A549 treated with dexamethasone at 1 μM for 4 hours (cell line): Measurements from ENCODE around the gene BMF. TPM values are rescaled to one million over a fixed set of nuclear protein-coding genes. Genes with fewer than 3 reads are reported as not detected.

Experiments
- total RNA-seq: library from RNA; stranded (reverse); fragments of 200-300 nt; extraction: Qiagen RNA extraction; gene quantifications from 5 replicates; pipeline ENCODE4 v1.2.3, GENCODE V29; 2022

The BMF gene, protein sequence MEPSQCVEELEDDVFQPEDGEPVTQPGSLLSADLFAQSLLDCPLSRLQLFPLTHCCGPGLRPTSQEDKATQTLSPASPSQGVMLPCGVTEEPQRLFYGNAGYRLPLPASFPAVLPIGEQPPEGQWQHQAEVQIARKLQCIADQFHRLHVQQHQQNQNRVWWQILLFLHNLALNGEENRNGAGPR
- total RNA-seq = 1.5 to 2.4 TPM (median 1.9 TPM) in 5 replicates

DNA sequence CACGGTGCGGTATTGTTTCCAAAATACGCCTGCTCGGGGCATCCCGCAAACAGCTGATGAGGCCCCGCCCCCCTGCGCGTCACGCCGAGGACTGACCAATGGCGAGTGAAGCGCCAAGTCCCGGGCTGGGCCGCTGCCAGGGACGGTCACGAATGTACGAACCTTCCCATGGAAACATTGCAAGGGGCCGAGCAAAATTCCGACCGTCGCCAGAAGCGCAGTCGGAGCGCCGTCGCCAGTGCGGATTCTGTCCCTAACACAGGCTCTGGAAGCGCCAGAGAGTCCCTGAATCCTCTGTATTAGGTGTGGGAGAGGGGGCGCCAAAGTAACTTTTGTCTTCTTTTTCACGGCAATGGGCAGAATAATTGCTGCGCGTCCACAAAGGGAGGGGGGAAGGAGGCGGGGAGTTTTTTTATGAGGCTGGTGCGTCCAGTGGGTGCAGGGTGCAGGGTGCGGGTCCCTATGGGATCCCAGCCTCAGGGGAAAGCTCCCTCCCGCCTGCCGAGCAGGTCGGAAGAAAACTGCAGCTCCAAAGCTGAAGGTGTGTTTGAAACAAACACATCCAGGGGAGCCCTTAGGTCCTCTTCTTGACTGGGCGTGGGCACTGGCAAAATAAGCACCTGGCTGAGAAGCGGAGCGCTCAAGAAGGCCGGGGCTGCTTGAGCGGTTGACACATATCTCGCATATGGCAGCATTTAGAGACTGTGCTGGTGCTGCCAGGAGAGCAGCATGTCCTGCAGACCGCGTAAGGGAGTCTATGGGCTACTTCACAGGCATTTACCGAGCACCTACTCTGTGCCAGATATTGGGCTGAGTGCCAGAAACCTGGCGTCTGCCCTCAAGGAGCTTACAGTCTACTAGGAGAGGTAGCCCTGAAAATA lies at the start of gene BMF:
Gene BMF (minus strand): TSS at position 25 of the 881 bp plus-strand sequence. CDS start 2,793 bp downstream, outside the sequence.

GRCh38 chr15:40038638-40039543 lies 69.8 kb downstream of the BMF start, which contains the start of gene SRP14:
Gene SRP14 (minus strand): TSS chr15:40039181. CDS start chr15:40039116, 65 bp downstream.

Other genes starting within 250 kb of the BMF start
- 7.7 to 11.2 TPM (median 10.0 TPM) in 5 replicates for gene GPR176, start 188.6 kb downstream of the BMF start, total RNA-seq
- 17.1 to 19.6 TPM (median 18.0 TPM) in 5 replicates for gene EIF2AK4, start 174.8 kb downstream of the BMF start, total RNA-seq
- 245 to 266 TPM (median 252 TPM) in 5 replicates for gene SRP14, start 69.7 kb downstream of the BMF start, total RNA-seq
- 25.6 to 30.3 TPM (median 28.8 TPM) in 5 replicates for gene BUB1B, start 52.2 kb upstream of the BMF start, total RNA-seq
- 0.29 to 0.68 TPM (median 0.34 TPM) in 5 replicates for gene PAK6, start 130.2 kb upstream of the BMF start, total RNA-seq
- gene ANKRD63, start 174.2 kb upstream of the BMF start, total RNA-seq = 0.20 to 0.49 TPM (median 0.26 TPM) in 5 replicates
- gene PLCB2, start 199.1 kb upstream of the BMF start, total RNA-seq = 0.50 to 1.0 TPM (median 0.90 TPM) in 5 replicates
- gene INAFM2, start 214.8 kb upstream of the BMF start, total RNA-seq = 6.2 to 8.2 TPM (median 7.0 TPM) in 5 replicates
- 13.0 to 26.8 TPM (median 19.2 TPM) in 5 replicates for gene CCDC9B, start 232.1 kb upstream of the BMF start, total RNA-seq
- gene PHGR1, start 242.2 kb upstream of the BMF start, total RNA-seq = not detected in 5 replicates
- gene DISP2, start 249.3 kb upstream of the BMF start, total RNA-seq = 1.1 to 1.9 TPM (median 1.5 TPM) in 5 replicates